NCI-H1105 (cell line): ENCODE measurements around the gene PRRC2A.
A peak's percentile ranks its signal among the peaks of the same experiment; 100 is the strongest.

Experiments
- DNase-seq: peaks from one replicate; lab custom pipeline; 2025; lab: John Stamatoyannopoulos, UW

PRRC2A gene

DNA sequence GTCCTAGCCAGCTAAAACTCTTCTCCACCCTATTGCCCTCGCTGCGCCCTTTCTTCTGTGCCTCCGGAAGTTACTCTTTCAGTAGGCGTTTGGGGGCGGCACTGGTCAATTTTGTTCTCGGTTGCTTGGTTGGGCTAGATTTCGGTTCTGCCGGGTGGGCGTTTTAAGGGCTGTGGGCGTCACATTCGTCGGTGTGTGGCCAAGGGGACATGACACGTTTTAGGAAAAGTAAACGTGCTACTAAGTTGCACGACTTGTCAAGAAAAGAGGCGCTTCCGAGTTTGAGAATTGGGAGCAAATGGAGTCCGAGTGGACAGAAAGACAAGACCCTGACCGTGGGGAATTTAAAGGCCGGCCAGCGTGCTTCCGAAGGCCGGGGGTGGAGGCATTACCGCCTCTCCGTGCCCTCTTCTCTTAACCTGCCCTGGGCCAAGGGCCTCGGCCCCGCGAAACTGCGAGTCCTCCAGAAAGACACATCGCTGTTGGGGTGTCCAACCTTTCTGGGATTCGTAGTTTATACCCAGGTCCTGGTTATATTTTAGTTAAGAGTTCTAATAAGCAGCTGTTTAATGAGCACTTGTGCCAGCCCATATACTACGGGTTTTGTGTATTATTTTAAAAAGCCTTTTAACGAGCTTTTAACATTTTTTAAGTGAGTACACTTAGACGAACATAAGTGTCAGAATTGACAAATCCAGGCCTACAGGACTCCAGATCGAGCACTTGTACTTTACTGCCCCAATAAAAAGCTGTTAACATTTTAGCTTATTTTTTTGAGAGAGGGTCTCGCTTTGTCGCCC lies 32.6 kb downstream of the PRRC2A start:
- DNase-seq, result peak; percentile 94

DNA sequence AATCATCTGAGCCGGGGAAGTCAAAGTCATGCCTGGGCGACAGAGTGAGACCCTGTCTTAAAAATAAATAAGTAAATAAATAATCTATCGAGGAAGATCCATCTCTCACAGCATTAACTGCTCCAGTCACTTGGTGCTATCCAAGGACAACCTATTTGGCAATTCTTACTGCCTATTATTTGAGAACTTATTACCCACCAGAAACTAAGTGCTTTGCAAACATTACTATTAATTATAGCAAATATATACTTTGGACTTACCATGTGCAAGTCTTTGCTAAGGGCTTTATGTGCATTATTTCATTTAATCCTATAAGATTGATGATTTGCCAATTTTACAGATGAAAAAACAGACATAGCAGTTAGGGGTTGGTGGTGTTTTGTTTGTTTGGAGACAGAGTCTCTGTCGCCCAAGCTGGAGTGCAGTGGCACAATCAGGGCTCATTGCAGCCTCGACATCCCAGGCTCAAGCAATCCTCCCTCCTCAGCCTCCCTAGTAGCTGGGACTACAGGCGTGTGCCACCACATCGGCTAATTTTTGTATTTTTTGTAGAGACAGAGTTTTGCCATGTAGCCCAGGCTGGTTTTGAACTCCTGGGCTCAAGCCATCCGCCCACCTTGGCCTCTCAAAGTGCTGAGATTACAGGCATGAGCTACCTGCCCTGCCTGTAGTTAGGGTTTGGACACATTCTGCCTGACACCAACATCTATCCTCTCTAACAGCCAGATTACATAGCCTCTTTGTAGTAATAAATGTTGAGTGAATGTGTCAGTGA lies 34.2 kb downstream of the PRRC2A start:
- DNase-seq, result no peak

DNA sequence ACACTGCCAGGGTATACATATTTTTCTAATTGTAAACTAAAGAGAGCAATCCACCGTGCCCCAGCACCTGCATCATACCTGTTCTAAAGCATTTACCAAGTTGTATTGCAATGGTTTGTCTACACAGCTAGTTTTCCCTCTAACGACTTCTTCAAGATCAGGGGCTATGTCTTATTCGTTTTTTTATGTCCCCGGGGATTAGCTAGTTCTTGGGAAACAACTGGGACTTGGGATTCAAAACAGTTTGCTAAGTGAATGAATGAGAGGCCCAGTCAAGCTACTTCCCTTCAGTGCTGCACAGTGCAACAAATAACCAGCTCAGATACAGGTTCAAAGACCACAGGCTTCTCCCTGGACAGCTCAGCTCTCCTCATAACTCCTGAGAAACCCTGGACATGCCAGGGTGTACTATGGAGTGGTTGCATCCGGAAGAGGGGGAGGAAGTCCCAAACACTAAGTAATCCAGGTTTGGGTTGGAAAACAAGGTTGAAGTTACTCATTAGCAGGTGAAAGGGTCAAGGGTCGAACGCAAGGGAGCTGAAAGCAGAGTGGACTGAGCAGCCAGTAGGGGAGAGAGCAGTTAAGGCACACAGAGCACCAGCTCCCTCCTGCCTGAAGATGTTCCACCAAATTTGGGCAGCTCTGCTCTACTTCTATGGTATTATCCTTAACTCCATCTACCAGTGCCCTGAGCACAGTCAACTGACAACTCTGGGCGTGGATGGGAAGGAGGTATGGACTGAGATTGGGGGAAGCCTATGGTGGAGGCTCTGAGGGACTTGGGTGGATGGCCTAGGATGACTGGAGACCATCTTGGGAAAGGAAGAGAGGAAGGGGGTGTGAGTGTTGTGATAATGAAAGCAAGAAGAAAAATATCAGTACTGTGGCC lies 35.1 kb downstream of the PRRC2A start, which contains the start of gene APOM:
Gene APOM, plus strand, starts transcription at position 546 of the 889 bp plus-strand sequence. Its CDS starts 73 bp downstream, at position 619.
- no peak for DNase-seq

DNA sequence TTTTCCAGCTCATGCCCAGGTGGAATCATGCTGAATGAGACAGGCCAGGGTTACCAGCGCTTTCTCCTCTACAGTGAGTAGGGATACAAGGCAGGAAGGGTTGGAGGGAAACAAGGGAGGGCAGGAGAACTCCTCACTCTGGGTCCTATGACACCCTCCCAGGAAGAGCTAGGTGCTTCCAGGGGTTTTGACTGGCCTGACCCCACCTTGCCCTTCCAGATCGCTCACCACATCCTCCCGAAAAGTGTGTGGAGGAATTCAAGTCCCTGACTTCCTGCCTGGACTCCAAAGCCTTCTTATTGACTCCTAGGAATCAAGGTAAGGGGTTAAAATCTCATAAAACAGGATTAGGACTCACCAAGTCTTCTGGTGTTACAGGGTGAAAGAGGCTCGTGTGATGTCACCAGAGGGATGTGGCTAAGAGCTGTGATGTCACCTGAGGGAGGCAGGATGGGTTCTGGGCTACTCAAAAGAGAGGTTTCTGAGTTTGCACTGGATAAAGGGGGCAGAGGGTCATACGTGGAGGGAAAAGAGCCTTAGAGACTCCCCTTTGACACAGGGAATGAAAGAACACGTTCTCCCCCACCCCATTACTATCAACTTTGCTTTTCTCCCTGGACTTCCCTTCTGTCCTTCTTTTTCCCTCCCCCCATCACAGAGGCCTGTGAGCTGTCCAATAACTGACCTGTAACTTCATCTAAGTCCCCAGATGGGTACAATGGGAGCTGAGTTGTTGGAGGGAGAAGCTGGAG lies 37.1 kb downstream of the PRRC2A start:
- DNase-seq, result no peak

DNA sequence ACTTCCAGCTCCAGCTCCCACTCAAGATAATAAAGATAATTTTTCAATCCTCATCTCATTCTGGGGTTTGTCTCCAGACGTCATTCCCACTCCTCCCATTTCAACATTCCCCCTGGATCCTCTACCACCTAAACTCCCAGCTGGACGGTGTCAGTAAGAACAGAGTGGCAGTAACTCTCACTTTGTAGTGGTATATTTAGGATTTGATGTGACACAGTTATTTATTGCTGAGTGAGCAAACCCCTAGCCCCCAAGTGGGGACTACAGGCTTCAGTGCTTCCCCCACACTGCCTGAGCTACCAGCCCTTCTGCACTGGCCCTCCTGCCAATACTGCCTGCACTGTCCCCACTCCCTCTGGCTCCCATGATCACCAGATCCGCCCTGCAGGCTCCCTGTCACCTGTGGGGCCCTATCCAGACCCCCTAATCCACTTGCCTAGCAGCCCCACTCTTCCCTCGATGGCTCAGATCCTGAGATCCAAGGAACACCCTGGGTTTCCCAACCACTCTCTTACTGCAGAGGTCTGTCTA lies 37.7 kb downstream of the PRRC2A start:
- DNase-seq, result no peak

DNA sequence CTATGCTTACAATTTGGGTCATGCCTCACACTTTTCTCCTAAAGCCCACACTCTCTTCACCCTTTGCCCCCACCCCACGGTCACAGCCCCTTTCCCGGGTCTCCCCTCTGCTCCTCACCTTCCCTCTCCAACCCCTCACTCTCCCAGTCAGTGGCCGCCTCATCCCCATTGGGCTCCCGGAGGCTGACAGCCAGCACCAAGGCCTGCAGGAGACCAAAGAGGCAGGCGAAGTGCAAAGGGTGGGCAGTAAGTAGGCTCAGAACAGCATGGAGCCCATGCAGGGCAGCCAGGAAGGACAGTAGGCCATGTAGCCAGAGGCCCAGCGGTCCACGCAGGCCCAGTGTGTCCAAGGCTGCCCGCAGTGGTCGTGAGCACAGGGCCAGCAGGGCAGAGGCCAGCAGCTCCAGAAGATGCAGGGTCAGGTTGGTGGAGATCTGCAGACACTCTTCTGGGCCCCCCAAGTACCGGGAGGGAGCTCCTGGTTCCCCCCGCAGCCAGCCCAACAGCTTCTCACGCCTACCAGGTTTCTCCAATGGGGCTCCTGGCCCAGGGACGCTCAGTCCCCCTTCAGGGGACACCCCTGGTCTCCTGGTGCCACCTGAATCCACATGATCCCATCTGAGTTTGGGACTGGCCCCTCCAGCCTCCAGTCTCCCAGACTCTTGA lies 38.6 kb downstream of the PRRC2A start:
- no peak for DNase-seq

DNA sequence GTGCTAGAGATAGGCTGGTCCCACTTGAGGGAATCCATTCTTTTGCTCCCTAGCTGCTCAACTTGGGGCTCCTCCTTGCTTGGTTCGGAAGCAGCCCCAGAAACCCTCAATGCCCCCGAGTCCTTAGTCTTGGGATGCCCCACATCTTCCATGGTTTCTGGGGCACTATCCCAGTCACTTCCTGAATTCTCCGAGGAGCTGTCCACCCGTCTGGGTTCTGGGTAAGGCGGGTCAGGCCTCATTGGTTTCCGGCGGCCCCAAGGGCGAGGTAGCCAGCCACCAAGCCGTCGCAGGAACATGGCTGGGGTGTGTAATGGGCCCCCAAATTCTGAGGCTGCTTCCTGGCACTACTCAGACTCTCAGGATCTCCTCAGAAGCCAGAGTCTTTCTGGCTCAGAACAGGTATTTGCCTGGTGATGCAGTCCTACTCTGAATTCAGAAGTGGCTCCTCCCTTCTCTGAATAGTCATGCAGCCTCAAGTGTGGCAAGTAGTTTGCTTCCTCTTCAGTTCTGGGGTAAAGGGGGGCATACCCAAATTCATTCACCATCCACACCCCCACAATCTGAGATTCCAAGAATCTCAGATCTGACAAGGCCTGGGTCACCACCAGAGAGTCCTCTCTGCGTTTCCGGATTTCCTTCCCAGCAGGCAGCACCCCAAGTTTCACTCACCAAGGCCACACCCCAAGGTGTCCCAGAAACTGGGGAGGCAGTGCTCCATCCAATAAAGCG lies 39.3 kb downstream of the PRRC2A start:
- DNase-seq, result no peak

DNA sequence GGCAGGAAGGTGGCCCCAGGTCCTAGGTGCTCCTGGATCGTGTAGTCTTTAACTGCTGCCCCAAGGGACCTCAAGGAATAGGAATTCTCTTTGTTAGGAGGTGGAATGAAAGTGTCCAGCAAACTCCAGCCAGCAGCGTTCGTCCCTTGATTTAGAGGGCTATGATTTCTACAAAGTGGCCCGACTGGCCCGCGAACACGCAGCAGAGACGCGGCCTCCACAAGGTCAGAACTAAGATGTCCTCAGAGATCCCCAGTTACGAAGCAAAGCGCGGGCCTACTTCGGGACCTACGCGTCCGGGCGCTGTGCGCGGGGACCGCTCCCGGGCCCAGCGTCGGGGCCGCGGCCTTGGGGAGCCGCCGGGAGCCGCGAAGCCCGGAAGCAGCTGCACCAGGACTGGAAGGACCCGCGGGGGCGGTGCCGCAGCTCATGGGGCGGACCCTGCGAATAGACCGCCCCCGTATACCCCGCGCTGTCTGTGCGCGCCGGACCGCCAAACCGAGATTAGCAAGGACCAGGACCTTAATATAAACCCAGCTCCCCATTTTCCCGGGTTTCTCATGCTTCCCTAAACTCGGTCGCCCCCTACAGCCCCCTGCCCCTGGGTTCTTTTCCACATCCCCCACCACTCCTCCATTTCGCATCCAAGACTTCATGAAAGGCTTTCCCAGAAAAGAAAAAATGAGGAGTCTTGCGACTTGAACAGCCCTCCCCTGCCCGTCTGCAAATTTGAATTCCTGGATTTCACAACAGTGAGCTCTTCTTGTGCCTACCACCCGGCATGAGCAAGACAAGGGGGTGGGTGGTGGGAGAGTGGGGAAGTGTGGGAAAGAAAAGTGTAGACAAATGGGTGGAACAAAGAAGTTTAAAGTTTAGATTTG lies 40.1 kb downstream of the PRRC2A start, which contains the start of gene C6orf47:
Gene C6orf47, minus strand, starts transcription at position 398 of the 881 bp plus-strand sequence. CDS start 831 bp downstream, outside the sequence.
- DNase-seq, result peak; percentile 83

DNA sequence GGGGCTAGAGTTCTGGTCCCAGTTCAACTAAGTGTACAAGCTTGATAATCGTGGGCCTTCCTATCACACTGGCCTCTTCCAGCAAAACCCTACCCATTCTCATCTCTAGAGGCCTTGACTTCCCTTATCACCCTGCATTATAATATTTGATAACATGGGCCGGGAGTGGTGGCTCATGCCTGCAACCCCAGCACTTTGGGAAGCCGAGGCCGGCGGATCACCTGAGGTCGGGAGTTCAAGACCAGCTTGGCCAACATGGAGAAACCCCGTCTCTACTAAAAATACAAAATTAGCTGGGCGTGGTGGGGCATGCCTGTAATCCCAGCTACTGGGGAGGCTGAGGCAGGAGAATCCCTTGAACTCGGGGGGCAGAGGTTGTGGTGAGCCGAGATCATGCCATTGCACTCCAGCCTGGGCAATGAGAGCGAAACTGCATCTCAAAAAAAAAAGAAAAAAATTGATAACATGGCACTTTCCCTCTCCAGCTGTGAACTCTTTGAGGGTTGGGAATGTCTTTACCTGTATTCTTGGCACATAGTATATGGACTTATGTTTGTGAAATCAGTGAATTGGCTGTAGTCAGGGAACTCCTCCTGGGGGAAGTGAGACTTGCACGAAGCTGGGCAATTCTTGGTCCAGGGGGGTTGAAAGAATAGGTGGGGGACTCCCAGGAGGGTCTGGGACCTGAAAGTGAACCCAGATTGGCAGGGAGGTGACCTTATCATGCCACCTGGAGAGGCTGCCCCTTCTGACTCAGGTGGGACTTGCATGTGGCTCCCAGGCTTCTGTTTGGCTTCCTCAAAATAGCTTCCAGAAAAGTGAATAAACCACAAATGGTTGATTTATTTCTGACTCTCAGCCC lies 41.0 kb downstream of the PRRC2A start:
- no peak for DNase-seq

DNA sequence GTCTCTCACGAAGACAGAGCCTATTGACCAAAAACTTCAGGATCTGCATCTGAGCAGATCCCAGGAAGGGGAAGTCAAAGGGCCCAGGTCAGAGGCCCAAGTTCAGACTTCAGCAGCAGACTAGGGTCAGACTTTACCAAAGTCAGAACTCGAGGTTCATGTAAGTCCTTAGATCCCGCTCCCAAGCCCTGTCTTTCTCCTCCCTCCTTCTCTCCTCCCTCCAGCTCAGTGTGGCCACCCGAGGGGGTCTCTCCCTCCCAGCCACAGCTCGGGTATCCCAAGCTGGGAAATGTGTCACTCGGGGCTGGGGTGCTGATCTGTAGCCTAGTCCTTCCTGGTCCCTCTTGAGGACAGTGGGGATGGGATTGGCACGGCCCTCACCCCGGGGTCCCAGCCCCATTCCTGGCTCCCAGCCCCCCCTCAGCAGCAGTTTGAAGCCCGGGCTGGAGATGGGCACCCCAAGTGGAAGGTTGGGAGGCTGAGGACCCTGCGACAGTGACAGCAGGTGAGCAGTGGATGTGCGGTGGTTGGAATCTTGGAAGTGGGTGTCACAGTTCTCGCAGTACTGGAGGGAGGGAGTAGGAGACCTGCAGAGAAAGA lies 41.7 kb downstream of the PRRC2A start:
- no peak for DNase-seq

DNA sequence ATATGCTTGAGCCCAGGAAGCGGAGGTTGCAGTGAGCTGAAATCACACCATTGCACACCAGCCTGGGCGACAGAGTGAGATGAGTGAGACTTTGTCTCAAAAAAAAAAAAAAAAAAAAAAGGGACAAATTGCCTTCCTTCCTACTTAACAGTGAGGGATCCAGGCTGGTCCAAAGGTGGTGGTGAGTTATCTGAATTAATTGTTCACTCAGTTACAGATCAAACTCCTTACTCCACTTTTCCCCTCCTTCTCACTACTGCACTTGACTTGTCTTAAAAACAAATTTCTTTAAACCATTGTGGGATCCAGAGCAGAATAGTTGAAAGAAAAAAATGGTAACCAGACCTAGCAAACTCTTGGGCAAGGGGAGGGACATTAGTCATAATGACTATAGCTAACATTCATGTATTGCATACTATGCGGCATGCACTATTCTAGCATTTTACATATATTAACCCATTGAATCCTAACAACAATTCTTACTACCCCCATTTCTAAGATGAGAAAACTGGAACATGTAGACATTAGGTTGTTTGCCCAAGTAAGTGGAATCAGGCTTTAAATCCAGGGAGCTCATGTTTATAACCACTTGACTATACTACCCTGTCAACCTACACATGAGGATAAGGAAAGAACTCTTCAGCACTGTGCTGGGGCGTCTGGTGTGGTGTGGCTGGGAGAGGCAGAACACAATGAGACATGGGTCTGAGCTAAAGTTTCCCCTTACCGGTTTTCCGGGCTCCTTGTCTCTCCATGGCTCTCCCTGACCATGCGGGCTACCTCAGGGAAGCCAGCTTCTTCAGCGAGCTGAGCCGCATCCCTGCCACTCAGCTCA lies 42.8 kb downstream of the PRRC2A start:
- DNase-seq, result no peak

DNA sequence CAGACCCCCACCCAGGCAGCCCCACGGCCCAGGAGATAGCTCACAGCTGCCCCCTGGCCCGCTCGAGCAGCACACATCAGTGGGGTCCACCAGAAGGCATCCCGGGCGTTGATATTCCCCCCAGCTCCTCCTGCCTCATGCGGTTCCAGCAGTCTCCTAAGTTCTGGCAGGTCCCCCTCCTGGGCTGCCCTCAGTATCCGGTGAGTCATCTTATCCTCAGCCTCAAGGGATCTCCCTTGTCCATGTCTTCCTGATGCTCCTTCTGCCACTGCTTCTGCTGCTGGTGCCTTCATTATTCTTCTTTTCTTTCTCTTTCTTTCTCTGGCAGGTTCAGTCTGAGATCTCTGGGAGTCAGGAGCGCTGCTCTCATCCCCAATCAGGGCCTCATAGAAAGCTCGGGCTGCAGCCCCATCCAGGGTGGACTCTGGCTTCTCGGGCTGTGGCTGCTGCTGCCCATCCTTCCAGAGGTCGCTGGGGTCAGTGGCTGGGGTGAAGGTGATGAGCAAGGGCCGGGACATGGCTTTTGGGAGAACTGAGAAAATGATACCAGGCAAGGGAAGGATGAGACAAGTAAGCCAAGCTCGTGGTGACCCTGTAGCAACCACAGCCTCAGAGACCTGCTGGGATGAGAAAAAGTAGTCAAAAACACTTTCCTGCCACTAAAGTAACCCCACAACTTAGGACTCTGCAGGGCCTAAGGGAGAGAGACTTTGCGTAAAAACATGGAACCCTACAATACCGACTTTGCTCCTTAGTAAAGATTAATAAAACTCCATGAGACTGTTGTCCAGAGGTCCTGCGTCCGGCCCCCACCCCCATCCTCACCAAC lies 43.7 kb downstream of the PRRC2A start:
- no peak for DNase-seq

DNA sequence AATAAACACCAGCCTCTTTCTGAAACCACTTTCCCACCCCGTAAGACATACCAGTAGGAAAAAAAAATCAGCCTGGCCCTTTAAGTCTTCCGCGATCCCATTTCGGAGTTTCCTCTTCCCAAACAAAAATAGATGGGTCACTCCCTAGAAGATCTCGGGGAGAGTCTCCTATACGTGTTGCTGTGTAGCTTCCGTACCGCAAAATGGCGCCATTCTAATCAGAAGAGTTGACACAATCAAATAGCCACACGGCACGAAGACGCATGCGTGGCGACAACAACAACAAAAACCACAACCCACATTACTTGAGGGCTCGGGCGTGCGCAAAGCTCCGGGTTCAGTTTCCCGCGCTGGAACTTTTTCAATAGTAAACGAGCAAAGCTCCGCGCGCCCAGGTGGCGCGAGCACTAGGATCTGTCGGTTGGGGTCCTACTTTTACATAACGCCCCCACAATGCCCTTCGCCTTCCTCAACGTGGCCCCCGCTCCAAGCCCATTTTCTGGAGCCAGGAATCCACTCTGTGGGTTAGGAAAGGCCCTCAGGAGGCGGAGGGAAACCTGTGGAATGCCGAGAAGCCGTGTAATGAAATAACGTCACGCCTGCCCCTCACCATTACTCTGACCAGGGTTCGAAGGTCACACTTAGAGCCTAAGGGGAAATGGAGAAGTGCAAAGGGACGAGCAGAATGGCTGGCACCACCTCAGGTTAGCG lies 44.4 kb downstream of the PRRC2A start, which contains the start of gene GPANK1:
Gene GPANK1, minus strand, starts transcription at position 208 of the 711 bp plus-strand sequence. CDS start 519 bp downstream, outside the sequence.
- DNase-seq, result peak; percentile 95

DNA sequence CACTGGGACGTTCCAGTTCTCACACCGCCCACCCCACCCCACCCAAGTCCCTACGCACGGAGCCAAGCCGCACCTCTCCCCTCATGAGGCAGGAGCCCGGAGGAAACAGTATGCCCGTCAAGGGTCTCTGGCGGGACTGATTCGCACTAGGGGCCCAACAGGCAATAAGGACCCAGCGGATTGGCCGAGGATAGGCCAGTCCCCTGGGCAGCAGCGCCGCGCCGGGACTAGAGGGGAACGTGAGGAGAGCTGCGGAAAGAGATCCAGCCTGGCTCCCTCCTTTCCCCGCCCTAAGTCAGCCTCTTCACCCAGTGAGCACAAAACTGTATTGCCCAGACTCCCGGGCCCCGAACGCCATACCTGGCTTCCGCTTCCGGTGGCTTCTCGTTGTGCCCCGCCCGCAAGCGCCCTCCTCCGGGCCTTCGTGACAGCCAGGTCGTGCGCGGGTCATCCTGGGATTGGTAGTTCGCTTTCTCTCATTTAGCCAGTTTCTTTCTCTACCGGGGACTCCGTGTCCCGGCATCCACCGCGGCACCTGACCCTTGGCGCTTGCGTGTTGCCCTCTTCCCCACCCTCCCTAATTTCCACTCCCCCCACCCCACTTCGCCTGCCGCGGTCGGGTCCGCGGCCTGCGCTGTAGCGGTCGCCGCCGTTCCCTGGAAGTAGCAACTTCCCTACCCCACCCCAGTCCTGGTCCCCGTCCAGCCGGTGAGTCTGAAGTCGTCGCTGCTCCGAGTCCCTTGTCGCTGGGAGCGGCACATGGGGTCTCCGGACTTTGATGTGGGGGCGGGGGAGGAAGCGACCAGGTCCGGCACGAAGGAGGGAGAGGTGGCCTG lies 45.2 kb downstream of the PRRC2A start, which contains the start of gene CSNK2B:
Gene CSNK2B, plus strand, starts transcription at position 580 of the 836 bp plus-strand sequence. CDS start 752 bp downstream, outside the sequence.
- peak; percentile 96 for DNase-seq
